Left ventricle myocardium inferior (tissue), 1 donor: ENCODE data around the gene NUDT5. TPM values are rescaled to one million over a fixed set of nuclear protein-coding genes. Genes with fewer than 3 reads are reported as not detected.

ENCODE experiments used
- DNase-seq: peaks from one replicate; pipeline ENCODE4 v3.0.0-alpha.2; 2020
- H3K27ac ChIP-seq: fragments of 200-600 bp; replicated peaks from 2 replicates; pipeline ENCODE4 v1.8.0; 2021
- H3K27me3 ChIP-seq: fragments of 200-600 bp; 2 replicates; pipeline ENCODE4 v1.8.0; 2021; ENCODE audit warnings: low read depth
- H3K36me3 ChIP-seq: fragments of 200-600 bp; 2 replicates; pipeline ENCODE4 v1.8.0; 2021
- H3K4me1 ChIP-seq: fragments of 200-600 bp; 2 replicates; pipeline ENCODE4 v1.8.0; 2021
- H3K4me3 ChIP-seq: fragments of 200-600 bp; 2 replicates; pipeline ENCODE4 v1.8.0; 2021; ENCODE audit warnings: mild to moderate bottlenecking, moderate library complexity
- H3K9me3 ChIP-seq: fragments of 200-600 bp; replicated peaks from 2 replicates; pipeline ENCODE4 v1.8.0; 2021
- intact Hi-C: fragments of 100-400 bp; cut with micrococcal nuclease; formaldehyde crosslinking; loops from one replicate; pipeline ENCODE4 v1.11.0; 2022
- total RNA-seq: library from RNA; stranded (reverse); fragmentation: NEBNext Ultra II Directional; extraction: Animal tissue kit (Norgen Biotek cat#: 25700); gene quantifications from one replicate; pipeline ENCODE4 v1.2.1, GENCODE V29; 2021
- TF ChIP-seq, protein P1 (sequence below): fragments of 200-600 bp; IDR thresholded peaks from 2 replicates; pipeline ENCODE4 v1.8.0; 2021; ENCODE audit warnings: antibody characterized with exemption, mild to moderate bottlenecking, borderline replicate concordance
- donor health status: DM: no; HTN: yes; CAD: no; lungs with severe emphysema.

The NUDT5 gene
- total RNA-seq, 1 donor from 2014 or later, result 8.6 TPM

GRCh38 chr10:12201543-12201942 lies 5.9 kb upstream of the NUDT5 start:
- TF ChIP-seq, protein P1, sequence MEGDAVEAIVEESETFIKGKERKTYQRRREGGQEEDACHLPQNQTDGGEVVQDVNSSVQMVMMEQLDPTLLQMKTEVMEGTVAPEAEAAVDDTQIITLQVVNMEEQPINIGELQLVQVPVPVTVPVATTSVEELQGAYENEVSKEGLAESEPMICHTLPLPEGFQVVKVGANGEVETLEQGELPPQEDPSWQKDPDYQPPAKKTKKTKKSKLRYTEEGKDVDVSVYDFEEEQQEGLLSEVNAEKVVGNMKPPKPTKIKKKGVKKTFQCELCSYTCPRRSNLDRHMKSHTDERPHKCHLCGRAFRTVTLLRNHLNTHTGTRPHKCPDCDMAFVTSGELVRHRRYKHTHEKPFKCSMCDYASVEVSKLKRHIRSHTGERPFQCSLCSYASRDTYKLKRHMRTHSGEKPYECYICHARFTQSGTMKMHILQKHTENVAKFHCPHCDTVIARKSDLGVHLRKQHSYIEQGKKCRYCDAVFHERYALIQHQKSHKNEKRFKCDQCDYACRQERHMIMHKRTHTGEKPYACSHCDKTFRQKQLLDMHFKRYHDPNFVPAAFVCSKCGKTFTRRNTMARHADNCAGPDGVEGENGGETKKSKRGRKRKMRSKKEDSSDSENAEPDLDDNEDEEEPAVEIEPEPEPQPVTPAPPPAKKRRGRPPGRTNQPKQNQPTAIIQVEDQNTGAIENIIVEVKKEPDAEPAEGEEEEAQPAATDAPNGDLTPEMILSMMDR, result no peak
- H3K9me3 ChIP-seq, result no peaks in the 10 kb centered on the region
- H3K27ac ChIP-seq, result no peak overlapping the region
- H3K4me3 ChIP-seq, result no peak overlapping the region
- H3K4me1 ChIP-seq, result peaks cover 20% of the 10 kb centered on the region
- intact Hi-C loops, result no loop called here
- H3K27me3 ChIP-seq, result no peaks in the 10 kb centered on the region
- H3K36me3 ChIP-seq, result peaks cover 58% of the 10 kb centered on the region
- DNase-seq, result no peak

DNA sequence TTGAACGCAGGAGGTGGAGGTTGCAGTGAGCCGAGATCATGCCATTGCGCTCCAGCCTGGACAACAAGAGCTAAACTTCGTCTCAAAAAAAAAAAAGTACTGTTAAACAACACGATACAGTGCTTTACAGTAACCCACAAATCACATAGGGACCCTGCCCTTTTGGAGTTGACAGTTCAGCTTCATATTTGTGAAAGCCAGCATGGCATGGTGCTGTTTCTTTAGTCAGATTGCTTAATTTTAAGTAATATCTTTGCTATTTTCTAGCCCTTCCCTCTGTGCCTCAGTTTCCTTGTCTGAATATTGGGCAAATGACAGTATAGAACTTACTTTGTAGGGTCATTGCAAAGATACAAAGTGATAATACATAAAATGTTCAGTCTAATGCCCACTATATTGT lies 5.2 kb upstream of the NUDT5 start:
- TF ChIP-seq, protein P1, result no peak
- no peaks in the 10 kb centered on the region for H3K9me3 ChIP-seq
- no peaks in the 10 kb centered on the region for H3K27me3 ChIP-seq
- no peak for DNase-seq
- no peak overlapping the region for H3K27ac ChIP-seq
- no peak overlapping the region for H3K4me3 ChIP-seq
- H3K4me1 ChIP-seq, result peaks cover 23% of the 10 kb centered on the region
- H3K36me3 ChIP-seq, result peaks cover 58% of the 10 kb centered on the region
- intact Hi-C loops, result no loop called here

- TF ChIP-seq, protein P1, result no peak
- no peak overlapping the region for H3K27ac ChIP-seq
- intact Hi-C loops, result no loop called here
- no peaks in the 10 kb centered on the region for H3K27me3 ChIP-seq
- no peak for DNase-seq
- peaks cover 48% of the 10 kb centered on the region for H3K4me1 ChIP-seq
- peaks cover 38% of the 10 kb centered on the region for H3K36me3 ChIP-seq
- no peaks in the 10 kb centered on the region for H3K9me3 ChIP-seq
- no peak overlapping the region for H3K4me3 ChIP-seq
Measured at GRCh38 chr10:12198156-12198555, 2.5 kb upstream of the NUDT5 start.

GRCh38 chr10:12196531-12197211 lies 980 bp upstream of the NUDT5 start:
- H3K27me3 ChIP-seq, result no peaks in the 10 kb centered on the region
- DNase-seq, result no peak
- H3K4me3 ChIP-seq, result peak overlapping the region; percentile 89
- peaks cover 49% of the 10 kb centered on the region for H3K4me1 ChIP-seq
- H3K27ac ChIP-seq, result peak overlapping the region; percentile 97
- intact Hi-C loops, result no loop called here
- TF ChIP-seq, protein P1, result no peak
- H3K9me3 ChIP-seq, result no peaks in the 10 kb centered on the region
- H3K36me3 ChIP-seq, result peaks cover 23% of the 10 kb centered on the region

DNA sequence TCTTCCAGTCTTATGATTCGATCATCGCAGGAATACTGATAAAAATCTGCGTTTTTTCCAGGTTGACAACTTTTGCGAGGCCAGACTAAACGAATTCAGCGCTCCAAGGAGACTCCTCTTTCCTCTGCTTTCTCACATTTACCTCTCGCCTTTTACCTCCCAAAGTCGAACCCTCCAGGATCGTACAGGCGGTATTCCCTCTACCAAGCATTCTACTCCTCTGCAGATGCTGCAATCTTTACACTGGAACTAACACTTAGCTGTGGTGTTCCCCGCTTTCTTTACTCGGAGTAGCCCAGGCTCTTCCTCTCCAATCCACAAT lies 449 bp downstream of the NUDT5 start:
- H3K4me1 ChIP-seq, result peaks cover 49% of the 10 kb centered on the region
- intact Hi-C loops, result no loop called here
- DNase-seq, result no peak

More for the DNA sequence above, 449 bp downstream of the NUDT5 start:
- Histone ChIP-seq H3K4me3 (peak overlapping the region; percentile 89), H3K9me3 (no peaks in the 10 kb centered on the region), H3K27me3 (no peaks in the 10 kb centered on the region), H3K36me3 (peaks cover 13% of the 10 kb centered on the region), H3K27ac (peak overlapping the region; percentile 97)
- TF ChIP-seq, protein P1, result no peak
